Keratinocyte (primary cell): ENCODE data around the gene FBXW2. TPM values are rescaled to one million over a fixed set of nuclear protein-coding genes. Genes with fewer than 3 reads are reported as not detected.

Experiments used
- DNase-seq: peaks from one replicate; pipeline ENCODE4 v3.0.0-alpha.2; 2011; ENCODE audit warnings: low read depth, missing footprints, low spot score
- FAIRE-seq: peaks from 2 replicates; lab custom pipeline; 2011; peaks lifted over from hg19 to GRCh38; lab: Jason Lieb, UNC
- H2AFZ ChIP-seq: 2 replicates; pipeline ENCODE4 v1.6.0; 2012; ENCODE audit warnings: low read length, control low read depth, inconsistent platforms; ENCODE audit not compliant: control insufficient read depth
- H3K27ac ChIP-seq: 2 replicates; pipeline ENCODE4 v1.5.1; 2011; ENCODE audit warnings: low read length; ENCODE audit not compliant: control insufficient read depth, insufficient read depth
- H3K27me3 ChIP-seq: 3 replicates; pipeline ENCODE4 v1.6.0; 2011; ENCODE audit warnings: low read length; ENCODE audit not compliant: control insufficient read depth, insufficient read depth; ENCODE audit errors: extremely low read depth
- H3K36me3 ChIP-seq, 2 experiments: 2 replicates in 1 of 2; 3 replicates in 1 of 2; pipeline ENCODE4 v1.5.1; 2011; ENCODE audit warnings: low read length in 2 of 2, mild to moderate bottlenecking in 1 of 2; ENCODE audit not compliant: control insufficient read depth in 2 of 2, insufficient read depth in 2 of 2; ENCODE audit errors: extremely low read depth in 1 of 2
- H3K4me1 ChIP-seq: 3 replicates; pipeline ENCODE4 v1.5.1; 2011; ENCODE audit warnings: low read length; ENCODE audit not compliant: control insufficient read depth, insufficient read depth; ENCODE audit errors: extremely low read depth
- H3K4me2 ChIP-seq: 3 replicates; pipeline ENCODE4 v1.6.0; 2011; ENCODE audit warnings: low read depth, low read length; ENCODE audit not compliant: control insufficient read depth, insufficient read depth; ENCODE audit errors: extremely low read depth
- H3K4me3 ChIP-seq, 3 experiments: fragments of 200-600 bp in 1 of 3; sonication (generic) in 1 of 3; 2 replicates in 2 of 3; 3 replicates in 1 of 3; pipeline ENCODE4 v1.5.1; 2011 to 2016; ENCODE audit warnings: low read length in 3 of 3, mild to moderate bottlenecking in 3 of 3, control low read depth in 2 of 3, inconsistent platforms in 1 of 3, low read depth in 1 of 3, mixed read lengths in 1 of 3, mixed run types in 1 of 3, moderate library complexity in 1 of 3; ENCODE audit not compliant: control insufficient read depth in 2 of 3, insufficient read depth in 2 of 3; ENCODE audit errors: extremely low read depth in 1 of 3
- H3K79me2 ChIP-seq: 2 replicates; pipeline ENCODE4 v1.6.0; 2012; ENCODE audit warnings: low read length; ENCODE audit not compliant: control insufficient read depth, insufficient read depth
- H3K9ac ChIP-seq: 3 replicates; pipeline ENCODE4 v1.6.0; 2011; ENCODE audit warnings: low read length; ENCODE audit not compliant: control insufficient read depth, insufficient read depth; ENCODE audit errors: extremely low read depth
- H3K9me1 ChIP-seq: 3 replicates; pipeline ENCODE4 v1.6.0; 2011; ENCODE audit warnings: low read length; ENCODE audit not compliant: control insufficient read depth, insufficient read depth; ENCODE audit errors: extremely low read depth
- H3K9me3 ChIP-seq: 2 replicates; pipeline ENCODE4 v1.5.1; 2012; ENCODE audit warnings: low read depth, low read length; ENCODE audit not compliant: control insufficient read depth
- H4K20me1 ChIP-seq: 3 replicates; pipeline ENCODE4 v1.6.0; 2011; ENCODE audit warnings: low read length; ENCODE audit not compliant: control insufficient read depth, insufficient read depth; ENCODE audit errors: extremely low read depth
- CTCF ChIP-seq, 3 experiments: IDR thresholded peaks in 1 of 3; conservative IDR thresholded peaks in 1 of 3; optimal IDR thresholded peaks in 1 of 3; 2 replicates in 2 of 3; 3 replicates in 1 of 3; pipeline versions ENCODE3 to v1.5.1; 2011; ENCODE audit warnings: low read length in 3 of 3, mild to moderate bottlenecking in 3 of 3, moderate library complexity in 2 of 3, control low read depth in 1 of 3, inconsistent platforms in 1 of 3; ENCODE audit not compliant: insufficient read depth in 2 of 3; ENCODE audit errors: extremely low read depth in 1 of 3
- EZH2 ChIP-seq: IDR thresholded peaks from one replicate; pipeline ENCODE4 v1.6.1; 2012; ENCODE audit warnings: inconsistent platforms, mild to moderate bottlenecking, low read length, moderate library complexity
- dilution Hi-C: fragments of 300-500 bp; cut with MboI; formaldehyde crosslinking; loops from one replicate; pipeline ENCODE4 v1.7.0; 2020; ENCODE audit warnings: low sequenced_read_pairs; ENCODE audit not compliant: extremely low pct_ligation_motif_present
- polyA plus RNA-seq, 5 experiments: library from polyadenylated mRNA; depleted of rRNA in 3 of 5; stranded (reverse) in 3 of 5; stranded (forward) in 1 of 5; unstranded in 1 of 5; fragments of >200 nt; gene quantifications; 1 replicate in 1 of 5; 2 replicates in 3 of 5; 3 replicates in 1 of 5; pipeline versions ENCODE4 v1.2.1 to v1.2.3, GENCODE V29; 2011 to 2012; ENCODE audit warnings: missing spikeins in 2 of 5, low read depth in 1 of 5, low replicate concordance in 1 of 5

Gene FBXW2
- polyA plus RNA-seq, 1 donor (not counting 4 experiments of a cell fraction or from before 2014, with no cell fraction given) = 68.3 TPM

DNA sequence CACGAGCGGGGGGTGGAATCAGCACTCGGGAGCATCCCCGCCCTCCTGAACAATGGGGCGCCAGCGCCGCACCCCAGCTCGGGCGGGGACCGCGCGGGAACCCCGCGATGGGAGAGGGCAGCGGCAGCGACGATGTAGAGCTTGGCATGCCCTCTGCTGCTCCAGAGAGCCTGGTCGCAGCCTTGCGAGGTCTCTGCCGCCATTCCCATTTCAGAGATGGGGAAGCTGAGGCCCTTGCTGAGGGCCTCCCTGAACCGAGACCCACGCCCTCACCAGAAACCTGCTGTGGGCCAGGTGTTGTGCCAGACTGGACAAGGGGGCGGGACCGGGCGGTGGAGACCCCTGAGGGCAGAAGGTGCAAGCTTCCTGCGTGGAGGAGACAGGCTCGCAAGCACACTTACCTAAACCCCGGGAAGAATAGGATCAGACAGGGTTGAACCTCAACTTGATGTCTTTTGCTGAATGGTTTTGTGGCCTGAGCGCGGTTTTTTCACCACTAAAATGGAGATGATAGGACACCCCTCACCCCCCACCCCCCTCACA is 78.3 kb downstream of the FBXW2 start:
- Histone ChIP-seq H3K79me2 (peaks cover 37% of the 10 kb centered on the region), H3K27me3 (no peaks in the 10 kb centered on the region), H3K4me3 (peak overlapping the region; percentile 80 to 97 (median 88)), H4K20me1 (no peaks in the 10 kb centered on the region), H3K4me1 (peaks cover 29% of the 10 kb centered on the region), H3K9me1 (no peaks in the 10 kb centered on the region), H3K9me3 (no peaks in the 10 kb centered on the region), H3K27ac (peak overlapping the region; percentile 60), H3K4me2 (peak overlapping the region; percentile 82), H2AFZ (peak overlapping the region; percentile 88), H3K36me3 (no peaks in the 10 kb centered on the region), H3K9ac (peak overlapping the region; percentile 83)
- dilution Hi-C loops = no loop called here
- DNase-seq (no peak), FAIRE-seq (no peak)
- TF ChIP-seq CTCF (optimal IDR thresholded peaks at IDR 0.05 in 1 of 3, IDR thresholded peaks at IDR 0.05 in 1 of 3, conservative IDR thresholded peaks at IDR 0.05 in 1 of 3; ENCODE audit: extremely low read depth in 1 of 3, insufficient read depth in 2 of 3, low read length in 3 of 3) (no peak), EZH2 (no peak)

GRCh38 chr9:120714088-120714845 is 78.9 kb downstream of the FBXW2 start, which contains the start of gene MEGF9:
TSS of gene MEGF9 (minus strand) at chr9:120714470. CDS start at chr9:120714358, 112 bp downstream.
- Histone ChIP-seq H3K4me3 (peak within 1 kb of the TSS; percentile 80 to 97 (median 88)), H3K4me2 (peak within 1 kb of the TSS; percentile 98), H3K9me3 (no peaks in the 10 kb centered on the region), H3K27ac (peak within 1 kb of the TSS; percentile 82), H3K9me1 (no peaks in the 10 kb centered on the region), H3K27me3 (no peaks in the 10 kb centered on the region), H3K36me3 (no peaks in the 10 kb centered on the region), H2AFZ (peak within 1 kb of the TSS; percentile 88), H4K20me1 (no peaks in the 10 kb centered on the region), H3K79me2 (peaks cover 39% of the 10 kb centered on the region), H3K9ac (peak within 1 kb of the TSS; percentile 83), H3K4me1 (peaks cover 35% of the 10 kb centered on the region)
- DNase-seq (peak; percentile 72), FAIRE-seq (no peak)
- TF ChIP-seq CTCF (optimal IDR thresholded peaks at IDR 0.05 in 1 of 3, IDR thresholded peaks at IDR 0.05 in 1 of 3, conservative IDR thresholded peaks at IDR 0.05 in 1 of 3; ENCODE audit: extremely low read depth in 1 of 3, insufficient read depth in 2 of 3, low read length in 3 of 3) = no peak
- TF ChIP-seq EZH2 = no peak
- dilution Hi-C loops = no loop called here
